Natural killer cell (primary cell): ENCODE results near the gene LRRC61. TPM values are rescaled to one million over a fixed set of nuclear protein-coding genes. Genes with fewer than 3 reads are reported as not detected.

Experiments used
- ATAC-seq, 3 donors: fragments of 150-1000 bp in 2 of 3; fragments of 200-7000 bp in 1 of 3; cut with Tn5 transposase; 1 replicate in 1 of 3; 2 replicates in 2 of 3; pipeline ENCODE4 v1.10.0; 2021; ENCODE audit warnings: mild to moderate bottlenecking in 2 of 3, moderate library complexity in 2 of 3
- DNase-seq, 2 donors: peaks; one replicate each; pipeline versions ENCODE4 v3.0.0 to v3.0.0-alpha.2; 2013 to 2021; ENCODE audit warnings: mixed read lengths in 1 of 2
- H3K27ac ChIP-seq: one replicate; pipeline ENCODE4 v1.5.1; 2013; ENCODE audit warnings: mild to moderate bottlenecking, low read length
- H3K27me3 ChIP-seq: one replicate; pipeline ENCODE4 v1.6.1; 2013; ENCODE audit warnings: low read length; ENCODE audit not compliant: control insufficient read depth, insufficient read depth
- H3K36me3 ChIP-seq: one replicate; pipeline ENCODE4 v1.6.1; 2013; ENCODE audit warnings: low read length; ENCODE audit not compliant: control insufficient read depth, insufficient read depth
- H3K4me1 ChIP-seq: one replicate; pipeline ENCODE4 v1.6.1; 2013; ENCODE audit warnings: low read length; ENCODE audit not compliant: control insufficient read depth, insufficient read depth
- H3K4me3 ChIP-seq: one replicate; pipeline ENCODE4 v1.5.1; 2013; ENCODE audit warnings: low read length
- H3K9me3 ChIP-seq: one replicate; pipeline ENCODE4 v1.6.1; 2013; ENCODE audit warnings: low read length; ENCODE audit not compliant: control insufficient read depth, insufficient read depth
- H3K27ac Mint-ChIP-seq, 2 donors: one replicate each; pipeline ENCODE4 v1.8.0; 2022; ENCODE audit warnings: mild to moderate bottlenecking in 2 of 2, mixed read lengths in 2 of 2, moderate library complexity in 1 of 2
- H3K27me3 Mint-ChIP-seq, 2 donors: one replicate each; pipeline ENCODE4 v1.8.0; 2022; ENCODE audit warnings: low read depth in 2 of 2, mixed read lengths in 2 of 2
- H3K36me3 Mint-ChIP-seq: one replicate; pipeline ENCODE4 v1.8.0; 2022; ENCODE audit warnings: mixed read lengths
- H3K4me1 Mint-ChIP-seq, 2 donors: one replicate each; pipeline ENCODE4 v1.8.0; 2022; ENCODE audit warnings: mixed read lengths in 2 of 2
- H3K4me3 Mint-ChIP-seq: one replicate; pipeline ENCODE4 v1.8.0; 2022; ENCODE audit warnings: mild to moderate bottlenecking, moderate library complexity, mixed read lengths
- H3K9me3 Mint-ChIP-seq, 2 donors: one replicate each; pipeline ENCODE4 v1.8.0; 2022; ENCODE audit warnings: mixed read lengths in 2 of 2
- CTCF ChIP-seq: fragments of 200-600 bp; IDR thresholded peaks from one replicate; pipeline ENCODE4 v1.8.0; 2022; ENCODE audit warnings: antibody characterized with exemption
- WGBS: methylation state at CpG from one replicate; pipeline ENCODE4 v1.1.7; 2013; ENCODE audit warnings: missing lambda C conversion rate; ENCODE audit not compliant: insufficient coverage; 5-methylcytosine and 5-hydroxymethylcytosine counted together
- intact Hi-C: fragments of 100-400 bp; cut with micrococcal nuclease; formaldehyde crosslinking; loops from one replicate; pipeline ENCODE4 v1.14.2; 2022
- total RNA-seq, 4 donors: library from RNA; stranded (reverse); fragments of 120-200 nt in 1 of 4; gene quantifications; one replicate each; pipeline versions ENCODE4 v1.2.3 to v1.2.4, GENCODE V29; 2013 to 2022

The LRRC61 gene
- total RNA-seq, 3 donors from 2014 or later (not counting 1 experiment from before 2014, with no cell fraction given), result 7.3 to 16.7 (median 13.7) TPM

GRCh38 chr7:150321788-150322113, 1.4 kb upstream of the LRRC61 start:
- no peak for ATAC-seq
- no peaks in the 10 kb centered on the region for H3K9me3 ChIP-seq
- no peak for DNase-seq
- H3K9me3 Mint-ChIP-seq, result no peaks in the 10 kb centered on the region
- H3K36me3 Mint-ChIP-seq, result peaks cover 7% of the 10 kb centered on the region
- 100% methylated on average over 3 of the region's 3 CpGs for WGBS
- no peak overlapping the region for H3K4me3 ChIP-seq
- H3K36me3 ChIP-seq, result peaks cover 4% of the 10 kb centered on the region
- H3K4me1 ChIP-seq, result peaks cover 25% of the 10 kb centered on the region
- no peaks in the 10 kb centered on the region for H3K27me3 ChIP-seq
- no peak overlapping the region for H3K27ac ChIP-seq
- no peak for TF ChIP-seq CTCF
- intact Hi-C loops, result no loop called here
- peaks cover 30 to 34% of the 10 kb centered on the region in 2 donors for H3K4me1 Mint-ChIP-seq
- peak overlapping the region; percentile 93 to 94 for H3K27ac Mint-ChIP-seq
- peak overlapping the region; percentile 96 for H3K4me3 Mint-ChIP-seq
- no peaks in the 10 kb centered on the region for H3K27me3 Mint-ChIP-seq

DNA sequence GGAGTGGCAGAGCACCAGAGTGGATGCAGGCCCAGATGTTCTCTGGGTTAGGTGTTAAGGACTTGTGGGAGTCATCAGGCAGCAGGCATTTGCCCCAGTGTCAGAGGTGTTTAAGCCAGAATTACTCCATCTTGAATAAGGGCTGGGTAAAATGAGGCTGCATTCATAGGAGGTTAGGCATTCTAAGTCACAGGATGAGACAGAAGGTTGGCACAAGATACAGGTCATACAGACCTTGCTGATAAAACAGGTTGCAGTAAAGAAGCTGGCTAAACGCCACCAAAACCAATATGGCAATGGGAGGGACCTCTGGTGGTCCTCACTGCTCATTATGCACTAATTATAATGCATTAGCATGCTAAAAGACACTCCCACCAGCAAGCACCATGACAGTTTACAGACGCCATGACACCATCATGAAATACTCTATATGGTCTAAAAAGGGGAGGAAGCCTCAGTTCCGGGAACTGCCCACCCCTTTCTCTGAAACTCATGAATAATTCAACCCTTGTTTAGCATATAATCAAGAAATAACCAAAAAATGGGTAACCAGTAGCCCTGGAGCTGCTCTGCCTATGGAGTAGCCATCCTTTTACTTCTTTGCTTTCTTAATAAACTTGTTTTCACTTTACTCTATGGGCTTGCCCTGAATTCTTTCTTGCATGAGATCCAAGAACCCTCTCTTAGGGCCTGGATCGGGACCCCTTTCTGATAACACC, 882 bp upstream of the LRRC61 start:
- TF ChIP-seq CTCF, result no peak
- H3K27ac Mint-ChIP-seq, result peak overlapping the region; percentile 93 to 94
- H3K36me3 Mint-ChIP-seq, result peaks cover 7% of the 10 kb centered on the region
- peak; percentile 41 to 46 (median 45) for ATAC-seq
- Histone ChIP-seq H3K27ac (peak overlapping the region; percentile 94), H3K4me3 (peak overlapping the region; percentile 88), H3K36me3 (peaks cover 10% of the 10 kb centered on the region), H3K9me3 (no peaks in the 10 kb centered on the region), H3K4me1 (peaks cover 25% of the 10 kb centered on the region), H3K27me3 (no peaks in the 10 kb centered on the region)
- intact Hi-C loops, result no loop called here
- 42% methylated on average over 4 of the region's 4 CpGs for WGBS
- DNase-seq, result peak in 1 of 2 donors; percentile 70
- no peaks in the 10 kb centered on the region for H3K9me3 Mint-ChIP-seq
- H3K27me3 Mint-ChIP-seq, result no peaks in the 10 kb centered on the region
- H3K4me1 Mint-ChIP-seq, result peaks cover 30 to 34% of the 10 kb centered on the region in 2 donors
- H3K4me3 Mint-ChIP-seq, result peak overlapping the region; percentile 96

DNA sequence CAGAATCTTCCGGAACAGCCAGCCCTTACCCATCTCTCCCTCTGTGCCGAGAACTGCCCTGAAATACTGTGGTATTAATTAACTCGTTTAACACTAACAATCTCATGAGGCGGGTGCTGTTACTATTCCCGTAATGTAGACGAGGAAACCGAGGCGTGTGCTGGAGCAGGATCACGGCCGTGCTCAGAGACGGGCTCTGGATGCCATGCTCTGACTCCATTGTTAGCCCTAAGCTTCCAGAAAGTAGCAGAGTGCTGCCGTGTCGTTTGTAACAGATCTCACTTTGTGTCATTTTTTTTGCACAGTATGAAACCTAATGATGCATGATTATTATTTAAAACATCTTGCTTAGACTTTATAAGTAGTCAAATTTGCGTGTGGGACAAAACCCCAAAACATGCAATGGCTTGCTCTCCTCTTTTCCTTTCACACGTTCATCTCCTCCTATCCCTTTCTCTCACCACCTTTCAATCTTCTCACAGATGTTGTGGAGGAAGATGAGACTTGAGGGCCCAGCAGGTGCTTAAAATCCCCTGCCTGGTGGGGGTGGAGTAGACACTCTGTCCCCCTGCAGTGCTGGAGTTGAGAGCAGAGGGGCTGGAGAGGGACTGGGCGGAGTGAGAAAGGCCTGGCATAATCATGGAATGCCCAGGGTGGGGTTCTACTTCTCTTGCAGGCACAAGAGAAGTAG, 672 bp downstream of the LRRC61 start:
- H3K4me3 Mint-ChIP-seq, result peak overlapping the region; percentile 96
- peaks cover 30 to 34% of the 10 kb centered on the region in 2 donors for H3K4me1 Mint-ChIP-seq
- no peak for DNase-seq
- intact Hi-C loops, result no loop called here
- H3K36me3 Mint-ChIP-seq, result no peaks in the 10 kb centered on the region
- H3K4me1 ChIP-seq, result peaks cover 25% of the 10 kb centered on the region
- 8% methylated on average over 14 of the region's 16 CpGs for WGBS
- H3K27me3 Mint-ChIP-seq, result no peaks in the 10 kb centered on the region
- no peaks in the 10 kb centered on the region for H3K9me3 Mint-ChIP-seq
- peak overlapping the region; percentile 94 for H3K27ac ChIP-seq
- H3K27ac Mint-ChIP-seq, result peak overlapping the region; percentile 84 to 94
- peak overlapping the region; percentile 88 for H3K4me3 ChIP-seq
- H3K36me3 ChIP-seq, result peaks cover 25% of the 10 kb centered on the region
- peak; percentile 39 to 47 (median 46) for ATAC-seq
- no peaks in the 10 kb centered on the region for H3K9me3 ChIP-seq
- TF ChIP-seq CTCF, result no peak
- no peaks in the 10 kb centered on the region for H3K27me3 ChIP-seq
